ENCODE measurements around the gene ZNF668.

Gene ZNF668

GRCh38 chr16:31052114-31052513 is 21.9 kb downstream of the ZNF668 start:
- TF ChIP-seq CTCF (IDR thresholded peaks at IDR 0.05; ENCODE audit: insufficient read depth, low read depth, low read length, missing control alignments): no peak
- no peak for DNase-seq (ENCODE audit: low read depth)
- no peak overlapping the region for H3K4me3 ChIP-seq (ENCODE audit: low read depth, low read length)

- TF ChIP-seq CTCF (IDR thresholded peaks at IDR 0.05; ENCODE audit: insufficient read depth, low read depth, low read length, missing control alignments): no peak
- no peak for DNase-seq (ENCODE audit: low read depth)
- H3K4me3 ChIP-seq (ENCODE audit: low read depth, low read length): no peak overlapping the region
These were observed 23.6 kb downstream of the ZNF668 start for GRCh38 chr16:31050280-31051030.

GRCh38 chr16:31043898-31044481 is 30.1 kb downstream of the ZNF668 start:
- H3K4me3 ChIP-seq (ENCODE audit: low read depth, low read length): no peak overlapping the region
- TF ChIP-seq CTCF (IDR thresholded peaks at IDR 0.05; ENCODE audit: insufficient read depth, low read depth, low read length, missing control alignments): no peak
- DNase-seq (ENCODE audit: low read depth): no peak

DNA sequence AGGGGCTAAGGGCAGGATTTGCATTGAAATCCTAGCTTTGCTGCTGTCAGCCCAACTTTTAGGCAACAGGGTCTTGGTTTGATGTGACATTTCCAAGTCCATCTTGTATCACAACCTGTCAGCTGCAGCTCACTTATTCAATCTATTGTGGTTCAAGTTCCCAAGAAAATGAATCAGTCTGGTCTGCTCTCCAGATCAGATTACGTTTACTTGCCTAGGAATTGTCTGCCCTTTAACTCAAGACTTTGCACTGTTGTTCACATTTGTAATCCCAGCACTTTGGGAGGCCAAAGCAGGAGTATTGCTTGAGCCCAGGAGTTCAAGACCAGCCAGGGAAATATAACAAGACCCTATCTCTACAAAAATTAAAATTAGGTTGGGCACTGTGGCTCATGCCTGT is 30.7 kb downstream of the ZNF668 start:
- no peak for DNase-seq (ENCODE audit: low read depth)
- no peak for TF ChIP-seq CTCF (IDR thresholded peaks at IDR 0.05; ENCODE audit: insufficient read depth, low read depth, low read length, missing control alignments)
- no peak overlapping the region for H3K4me3 ChIP-seq (ENCODE audit: low read depth, low read length)

- no peak for TF ChIP-seq CTCF (IDR thresholded peaks at IDR 0.05; ENCODE audit: insufficient read depth, low read depth, low read length, missing control alignments)
- no peak for DNase-seq (ENCODE audit: low read depth)
- H3K4me3 ChIP-seq (ENCODE audit: low read depth, low read length): no peak overlapping the region
These were observed 31.2 kb downstream of the ZNF668 start for GRCh38 chr16:31042866-31043265.

DNA sequence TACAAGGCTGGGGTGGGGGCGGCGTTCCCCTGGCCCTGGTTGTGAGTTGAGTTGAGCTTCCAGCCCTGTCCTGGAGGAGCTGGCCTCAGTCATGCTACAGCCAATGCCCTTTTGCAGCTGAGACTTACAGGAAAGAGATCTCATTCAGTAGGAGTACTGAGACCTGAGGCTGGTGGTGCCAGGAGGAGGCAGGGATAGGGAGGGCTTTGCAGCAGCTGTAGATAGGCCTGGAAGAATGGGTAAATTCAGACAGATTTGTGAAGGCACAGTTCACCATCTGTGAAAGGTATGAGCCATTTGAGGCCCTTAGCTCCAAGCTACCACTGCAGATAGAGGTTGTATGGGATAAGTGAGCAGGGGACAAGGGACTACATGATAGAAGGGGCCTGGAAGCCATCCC is 35.0 kb downstream of the ZNF668 start:
- H3K4me3 ChIP-seq (ENCODE audit: low read depth, low read length): no peak overlapping the region
- no peak for TF ChIP-seq CTCF (IDR thresholded peaks at IDR 0.05; ENCODE audit: insufficient read depth, low read depth, low read length, missing control alignments)
- DNase-seq (ENCODE audit: low read depth): no peak

GRCh38 chr16:31036691-31037090 is 37.3 kb downstream of the ZNF668 start:
- TF ChIP-seq CTCF (IDR thresholded peaks at IDR 0.05; ENCODE audit: insufficient read depth, low read depth, low read length, missing control alignments): no peak
- no peak for DNase-seq (ENCODE audit: low read depth)
- no peak overlapping the region for H3K4me3 ChIP-seq (ENCODE audit: low read depth, low read length)
